Hepatocyte (in vitro differentiated cells): ENCODE measurements around the gene TDRD6.

ENCODE experiments used
- EZH2phosphoT487 ChIP-seq: fragments of 200-600 bp; sonication (generic); IDR thresholded peaks from one replicate; pipeline ENCODE4 v1.6.1; 2018; ENCODE audit warnings: antibody characterized with exemption, mild to moderate bottlenecking, low read depth, moderate library complexity; ENCODE audit not compliant: unreplicated experiment, severe bottlenecking
- TF ChIP-seq, protein P1 (sequence below): fragments of 200-600 bp; sonication (generic); IDR thresholded peaks from 2 replicates; pipeline ENCODE4 v1.5.1; 2016; ENCODE audit warnings: antibody characterized with exemption, mild to moderate bottlenecking; ENCODE audit not compliant: poor library complexity

DNA sequence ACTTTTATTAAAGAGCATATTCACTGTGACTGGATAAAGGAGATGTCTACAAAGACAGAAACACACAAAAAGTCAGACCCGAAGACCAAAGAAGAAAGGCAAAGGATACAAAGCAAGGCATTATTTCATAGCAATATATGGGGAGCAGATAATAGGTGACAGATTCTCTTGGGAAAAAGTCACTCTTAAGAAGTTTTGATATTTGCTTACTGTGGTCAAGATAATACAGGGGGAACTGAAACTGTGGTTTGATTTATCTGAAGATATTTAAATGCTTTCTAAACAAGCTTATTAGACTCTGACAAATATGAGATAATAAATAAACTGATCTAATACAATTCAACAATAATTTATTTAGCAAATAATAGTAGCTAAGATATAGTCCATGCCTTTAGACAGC, 49.8 kb upstream of the TDRD6 start:
- TF ChIP-seq, protein P1, sequence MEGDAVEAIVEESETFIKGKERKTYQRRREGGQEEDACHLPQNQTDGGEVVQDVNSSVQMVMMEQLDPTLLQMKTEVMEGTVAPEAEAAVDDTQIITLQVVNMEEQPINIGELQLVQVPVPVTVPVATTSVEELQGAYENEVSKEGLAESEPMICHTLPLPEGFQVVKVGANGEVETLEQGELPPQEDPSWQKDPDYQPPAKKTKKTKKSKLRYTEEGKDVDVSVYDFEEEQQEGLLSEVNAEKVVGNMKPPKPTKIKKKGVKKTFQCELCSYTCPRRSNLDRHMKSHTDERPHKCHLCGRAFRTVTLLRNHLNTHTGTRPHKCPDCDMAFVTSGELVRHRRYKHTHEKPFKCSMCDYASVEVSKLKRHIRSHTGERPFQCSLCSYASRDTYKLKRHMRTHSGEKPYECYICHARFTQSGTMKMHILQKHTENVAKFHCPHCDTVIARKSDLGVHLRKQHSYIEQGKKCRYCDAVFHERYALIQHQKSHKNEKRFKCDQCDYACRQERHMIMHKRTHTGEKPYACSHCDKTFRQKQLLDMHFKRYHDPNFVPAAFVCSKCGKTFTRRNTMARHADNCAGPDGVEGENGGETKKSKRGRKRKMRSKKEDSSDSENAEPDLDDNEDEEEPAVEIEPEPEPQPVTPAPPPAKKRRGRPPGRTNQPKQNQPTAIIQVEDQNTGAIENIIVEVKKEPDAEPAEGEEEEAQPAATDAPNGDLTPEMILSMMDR: no peak
- no peak for TF ChIP-seq EZH2phosphoT487
